Measurements from ENCODE around the gene SYNGAP1.
A peak's percentile ranks its signal among the peaks of the same experiment; 100 is the strongest.
"Not testable (repeated sequence)": the region's sequence is repeated elsewhere in the genome, so short reads cannot be mapped to it uniquely, and the experiment has no call there.

The SYNGAP1 gene

GRCh38 chr6:33483678-33484077, 63.8 kb downstream of the SYNGAP1 start:
- no peak for DNase-seq

GRCh38 chr6:33484673-33485262, 64.9 kb downstream of the SYNGAP1 start:
- not testable (repeated sequence) for DNase-seq

GRCh38 chr6:33485680-33486079, 65.8 kb downstream of the SYNGAP1 start:
- DNase-seq, result not testable (repeated sequence)

GRCh38 chr6:33488339-33488738, 68.5 kb downstream of the SYNGAP1 start:
- DNase-seq, result no peak

- DNase-seq, result no peak
Measured at GRCh38 chr6:33490198-33490597, 70.3 kb downstream of the SYNGAP1 start.

GRCh38 chr6:33490621-33491020, 70.8 kb downstream of the SYNGAP1 start:
- no peak for DNase-seq

GRCh38 chr6:33492093-33492492, 72.2 kb downstream of the SYNGAP1 start:
- peak in 1 of 2 donors; percentile 20 for DNase-seq

GRCh38 chr6:33497157-33497556, 77.3 kb downstream of the SYNGAP1 start:
- no peak for DNase-seq

- DNase-seq, result no peak
Measured at GRCh38 chr6:33502486-33502885, 82.6 kb downstream of the SYNGAP1 start.

- DNase-seq, result no peak
Measured at GRCh38 chr6:33504486-33504885, 84.6 kb downstream of the SYNGAP1 start.

Measured in CD4-positive, alpha-beta T cell treated with Interleukin-1 beta for 1 hour (primary cell).